PFSK-1 (cell line): ENCODE data around the gene LIX1.

ENCODE experiments used
- FOXP2 ChIP-seq: optimal IDR thresholded peaks from 2 replicates; pipeline ENCODE3; 2011; ENCODE audit warnings: borderline replicate concordance, control low read depth, inconsistent platforms; ENCODE audit not compliant: insufficient read depth; ENCODE audit errors: extremely low read length, extremely low read depth
- POLR2AphosphoS5 ChIP-seq: IDR thresholded peaks from 2 replicates; pipeline ENCODE4 v1.6.1; 2012; ENCODE audit warnings: low read depth, mild to moderate bottlenecking, control low read depth, low read length, moderate library complexity
- SIN3A ChIP-seq: IDR thresholded peaks from 2 replicates; pipeline ENCODE4 v1.6.1; 2012; ENCODE audit warnings: mild to moderate bottlenecking, low read length, moderate library complexity, borderline replicate concordance; ENCODE audit not compliant: insufficient read depth
- TAF1 ChIP-seq: IDR thresholded peaks from 2 replicates; pipeline ENCODE4 v1.6.1; 2012; ENCODE audit warnings: low read length, control low read depth, borderline replicate concordance; ENCODE audit not compliant: insufficient read depth
- TF ChIP-seq, protein P1 (sequence below), 2 experiments: IDR thresholded peaks; 2 replicates each; pipeline versions ENCODE4 v1.6.1 to v1.8.0; 2011 to 2012; ENCODE audit warnings: low read depth in 2 of 2, low read length in 2 of 2, control low read depth in 1 of 2, inconsistent platforms in 1 of 2, mild to moderate bottlenecking in 1 of 2, moderate library complexity in 1 of 2; ENCODE audit not compliant: insufficient read depth in 1 of 2

DNA sequence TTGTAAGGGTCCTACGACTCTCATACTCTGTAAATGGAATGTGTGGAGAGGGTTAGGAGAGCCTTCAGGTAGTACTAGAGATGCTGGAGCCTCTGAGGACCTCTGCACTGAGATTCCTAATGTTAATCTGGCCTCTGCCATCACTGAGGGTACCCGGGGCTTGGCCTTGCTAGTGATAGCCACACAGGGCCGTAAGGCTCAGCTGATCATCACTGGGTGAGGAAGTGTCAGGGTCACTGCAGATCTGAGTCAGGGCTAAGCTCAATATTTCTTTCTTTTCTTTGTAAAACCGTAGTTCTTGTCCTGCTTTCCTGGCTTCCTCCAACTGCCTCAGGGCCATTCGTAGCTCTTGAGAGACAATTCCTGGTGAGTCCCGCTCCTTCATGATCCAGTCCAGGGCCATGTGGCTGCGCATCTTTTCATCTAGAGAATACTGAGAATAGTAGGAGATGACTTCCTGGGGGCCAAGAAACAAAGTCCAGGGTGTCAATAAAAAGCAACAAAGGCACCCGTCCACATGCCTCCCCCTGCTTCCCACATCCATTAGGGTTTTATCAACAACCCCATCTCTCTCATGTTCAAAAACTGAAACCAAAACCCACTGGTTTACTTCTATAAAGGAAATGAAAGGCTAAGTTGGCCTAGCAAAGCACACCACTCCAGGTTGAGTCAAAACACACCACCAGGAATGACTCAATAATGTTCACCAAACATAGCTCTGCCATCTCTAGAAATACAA lies 47.7 kb downstream of the LIX1 start:
- TF ChIP-seq SIN3A (no peak), POLR2AphosphoS5 (no peak), TAF1 (no peak), FOXP2 (no peak)
- TF ChIP-seq, protein P1, sequence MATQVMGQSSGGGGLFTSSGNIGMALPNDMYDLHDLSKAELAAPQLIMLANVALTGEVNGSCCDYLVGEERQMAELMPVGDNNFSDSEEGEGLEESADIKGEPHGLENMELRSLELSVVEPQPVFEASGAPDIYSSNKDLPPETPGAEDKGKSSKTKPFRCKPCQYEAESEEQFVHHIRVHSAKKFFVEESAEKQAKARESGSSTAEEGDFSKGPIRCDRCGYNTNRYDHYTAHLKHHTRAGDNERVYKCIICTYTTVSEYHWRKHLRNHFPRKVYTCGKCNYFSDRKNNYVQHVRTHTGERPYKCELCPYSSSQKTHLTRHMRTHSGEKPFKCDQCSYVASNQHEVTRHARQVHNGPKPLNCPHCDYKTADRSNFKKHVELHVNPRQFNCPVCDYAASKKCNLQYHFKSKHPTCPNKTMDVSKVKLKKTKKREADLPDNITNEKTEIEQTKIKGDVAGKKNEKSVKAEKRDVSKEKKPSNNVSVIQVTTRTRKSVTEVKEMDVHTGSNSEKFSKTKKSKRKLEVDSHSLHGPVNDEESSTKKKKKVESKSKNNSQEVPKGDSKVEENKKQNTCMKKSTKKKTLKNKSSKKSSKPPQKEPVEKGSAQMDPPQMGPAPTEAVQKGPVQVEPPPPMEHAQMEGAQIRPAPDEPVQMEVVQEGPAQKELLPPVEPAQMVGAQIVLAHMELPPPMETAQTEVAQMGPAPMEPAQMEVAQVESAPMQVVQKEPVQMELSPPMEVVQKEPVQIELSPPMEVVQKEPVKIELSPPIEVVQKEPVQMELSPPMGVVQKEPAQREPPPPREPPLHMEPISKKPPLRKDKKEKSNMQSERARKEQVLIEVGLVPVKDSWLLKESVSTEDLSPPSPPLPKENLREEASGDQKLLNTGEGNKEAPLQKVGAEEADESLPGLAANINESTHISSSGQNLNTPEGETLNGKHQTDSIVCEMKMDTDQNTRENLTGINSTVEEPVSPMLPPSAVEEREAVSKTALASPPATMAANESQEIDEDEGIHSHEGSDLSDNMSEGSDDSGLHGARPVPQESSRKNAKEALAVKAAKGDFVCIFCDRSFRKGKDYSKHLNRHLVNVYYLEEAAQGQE (IDR thresholded peaks at IDR 0.05; ENCODE audit: insufficient read depth in 1 of 2, low read depth in 2 of 2, low read length in 2 of 2), result no peak
